Caki2 (cell line): Measurements from ENCODE around the gene TSPAN18. TPM values are rescaled to one million over a fixed set of nuclear protein-coding genes. Genes with fewer than 3 reads are reported as not detected.

Experiments
- DNase-seq: peaks from one replicate; pipeline ENCODE4 v3.0.0-alpha.2; 2015; ENCODE audit warnings: low read depth
- in situ Hi-C: cut with HindIII; loops from 2 replicates; pipeline ENCODE4 v1.10.0; 2016; ENCODE audit warnings: low sequenced_read_pairs, low pct_unique_long_range_greater_than_20kb, mixed read lengths
- total RNA-seq: library from RNA; depleted of rRNA; stranded (reverse); fragments of >200 nt; shearing (Covaris generic); gene quantifications from 2 replicates; pipeline ENCODE4 v1.2.3, GENCODE V29; 2014; ENCODE audit warnings: low replicate concordance

Gene TSPAN18
- total RNA-seq, 1 experiment from 2014 or later = not detected

DNA sequence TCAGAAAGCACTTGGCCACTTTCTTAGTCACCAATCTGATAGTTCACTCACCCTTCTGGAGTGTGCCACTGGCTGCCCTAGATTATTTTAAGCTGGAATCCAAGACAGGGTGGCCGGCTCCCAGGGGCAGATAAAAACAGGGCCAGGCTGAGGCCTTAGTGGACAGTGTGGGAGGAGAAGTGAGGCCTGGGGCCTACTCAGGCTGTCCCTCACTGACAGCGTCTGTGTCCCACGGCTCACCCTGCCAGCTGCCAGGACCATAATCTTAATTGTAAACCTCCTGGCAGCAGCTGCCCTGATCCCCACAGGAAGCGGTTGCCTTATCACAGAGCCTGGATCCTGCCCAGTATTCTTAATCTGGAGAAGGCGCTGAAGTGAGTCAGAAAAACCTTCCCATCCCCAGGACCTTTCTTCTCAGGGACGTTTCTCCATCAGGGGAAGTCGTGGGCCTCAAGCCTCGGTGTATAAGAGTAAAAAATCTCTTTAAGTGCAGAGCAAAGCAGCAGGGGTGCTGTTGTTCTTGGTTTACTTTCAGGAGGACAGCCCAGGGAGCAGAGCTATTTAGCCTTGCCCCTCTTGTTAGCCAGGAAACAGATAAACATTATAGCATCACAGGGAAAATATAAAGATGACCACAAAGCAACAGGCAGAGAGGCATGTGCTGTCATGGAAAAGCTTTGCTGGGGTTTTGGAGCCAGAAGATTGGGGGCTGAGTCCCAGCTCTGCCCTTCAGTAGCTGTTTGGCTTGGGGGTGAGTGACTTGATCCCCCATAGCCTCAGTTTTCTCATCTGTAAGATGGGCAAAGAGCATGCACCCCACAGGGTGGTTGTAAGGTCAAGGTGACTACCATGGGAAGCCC lies 39.6 kb downstream of the TSPAN18 start:
- DNase-seq = no peak
- in situ Hi-C loops = no loop called here

DNA sequence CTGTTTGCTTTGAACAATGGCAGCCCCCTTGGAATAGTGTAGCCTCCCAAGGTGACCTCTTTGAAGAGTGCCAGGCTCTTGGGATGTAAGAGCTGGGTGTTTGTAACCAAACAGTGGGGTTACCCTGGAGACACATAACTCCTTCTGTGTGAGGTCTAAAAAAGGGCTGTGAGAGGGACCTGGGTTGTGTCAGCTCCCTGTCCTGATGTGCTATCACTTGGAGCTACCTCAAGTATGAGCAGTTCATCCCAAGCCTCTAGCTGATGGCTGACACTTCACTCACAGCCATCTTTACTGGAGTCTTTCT lies 40.2 kb downstream of the TSPAN18 start:
- no peak for DNase-seq
- in situ Hi-C loops = no loop called here

DNA sequence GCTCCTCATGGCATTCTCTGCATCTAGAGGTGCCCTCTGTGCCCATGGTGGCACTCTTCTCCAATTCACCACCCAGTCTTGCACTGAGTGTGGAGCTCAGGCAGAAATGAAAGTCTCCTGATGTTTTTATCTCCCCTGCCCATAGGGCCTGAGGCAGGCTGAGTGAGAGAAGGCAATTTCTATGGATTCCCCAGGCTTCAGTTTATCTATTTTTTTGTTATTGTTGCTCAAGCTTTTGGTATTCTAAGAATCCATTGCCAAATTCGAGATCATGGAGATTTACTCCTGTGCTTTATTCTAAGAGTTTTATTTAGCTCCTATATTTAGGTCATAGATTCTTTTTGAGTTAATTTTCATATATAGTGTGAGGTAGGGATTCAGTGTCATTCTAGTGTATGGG lies 40.7 kb downstream of the TSPAN18 start:
- no peak for DNase-seq
- in situ Hi-C loops = no loop called here

DNA sequence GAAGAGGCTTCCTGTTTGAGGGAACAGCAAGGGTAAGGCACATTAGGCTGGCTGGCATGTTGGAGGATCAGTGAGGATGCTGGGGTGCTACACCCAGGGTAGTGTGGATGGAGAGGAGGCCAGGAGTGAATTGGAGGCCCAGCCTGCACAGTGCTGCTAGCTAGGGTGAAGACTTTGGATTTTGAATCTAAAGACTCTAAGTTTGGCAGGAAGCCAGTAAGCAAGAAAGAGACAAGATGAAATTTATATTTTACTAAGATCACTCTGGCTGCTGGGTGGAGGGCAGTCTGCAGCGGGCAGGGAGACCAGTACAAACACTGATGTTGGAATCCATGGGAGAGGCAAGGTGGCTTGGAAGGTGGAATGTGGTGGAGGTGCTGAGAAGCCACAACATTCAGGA lies 43.6 kb downstream of the TSPAN18 start:
- DNase-seq = no peak
- in situ Hi-C loops = no loop called here

DNA sequence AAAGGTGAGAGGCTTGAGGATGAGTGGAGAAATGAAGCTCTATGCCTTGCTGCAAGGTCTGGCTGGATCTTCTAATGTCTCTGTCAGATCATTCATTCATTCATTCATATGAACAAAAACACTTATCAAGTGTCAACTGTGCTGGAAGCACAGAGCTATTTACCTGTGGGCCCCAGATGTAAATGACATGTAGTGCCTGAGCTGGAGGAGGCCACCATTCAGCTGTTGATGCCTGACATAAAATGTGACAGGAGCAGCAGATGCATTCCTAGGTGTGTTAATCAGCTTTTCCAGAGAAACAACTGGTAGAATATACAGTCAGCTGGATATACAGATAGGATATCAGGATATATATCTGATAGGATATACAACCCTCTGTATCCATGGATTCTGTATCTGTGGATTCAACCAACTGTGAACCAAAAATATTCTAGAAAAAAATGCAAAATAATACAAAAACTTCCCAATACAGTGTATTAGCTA lies 44.5 kb downstream of the TSPAN18 start:
- DNase-seq = no peak
- in situ Hi-C loops = no loop called here

DNA sequence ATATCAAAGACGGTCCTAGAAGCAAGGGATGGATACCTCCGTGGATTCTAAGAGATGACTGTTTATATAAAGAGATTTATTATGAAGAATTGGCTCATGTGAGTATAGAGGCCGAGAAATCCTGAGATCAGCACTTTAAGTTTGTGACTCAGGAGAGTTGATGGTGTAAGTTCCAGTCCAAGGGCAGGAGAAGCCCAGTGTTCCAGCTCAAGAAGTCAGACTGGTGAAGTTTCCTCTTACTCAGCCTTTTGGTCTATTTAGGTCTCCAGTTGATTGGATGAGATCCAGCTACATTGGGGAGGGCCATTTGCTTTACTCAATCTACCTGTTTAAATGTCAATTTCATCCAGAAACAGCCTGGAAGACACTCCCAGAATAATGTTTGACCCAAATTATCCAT lies 45.1 kb downstream of the TSPAN18 start:
- in situ Hi-C loops = no loop called here

DNA sequence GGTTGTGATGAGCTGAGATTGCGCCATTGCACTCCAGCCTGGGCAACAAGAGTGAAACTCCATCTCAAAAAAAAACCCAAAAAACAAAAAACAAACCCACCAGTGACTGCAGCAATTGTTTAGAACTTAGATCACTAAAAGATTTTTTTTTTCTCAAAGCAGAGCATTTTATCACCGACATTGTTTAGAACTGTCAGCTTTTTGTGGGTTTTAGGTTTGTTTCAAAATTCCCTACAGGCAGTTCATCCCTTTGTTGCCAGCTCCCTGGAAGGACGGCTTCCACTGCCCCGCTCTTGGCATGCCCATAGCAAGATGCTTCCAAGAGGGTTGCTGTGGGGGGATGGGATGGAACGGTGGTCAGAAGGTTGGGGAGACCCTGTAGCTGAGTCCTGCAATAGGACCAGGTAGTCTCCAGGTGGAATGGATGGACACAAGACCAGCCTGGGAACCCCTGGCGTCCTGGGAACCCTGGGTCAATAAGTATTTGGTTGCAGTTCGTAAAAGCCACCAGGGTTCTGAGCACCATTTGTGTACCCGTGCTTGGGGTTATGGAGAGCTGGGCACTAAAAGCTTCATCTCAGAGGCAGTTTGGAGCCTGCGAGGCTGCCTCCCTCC lies 46.7 kb downstream of the TSPAN18 start:
- in situ Hi-C loops = no loop called here
- no peak for DNase-seq

More for the DNA sequence above, 45.1 kb downstream of the TSPAN18 start:
- DNase-seq = no peak

DNA sequence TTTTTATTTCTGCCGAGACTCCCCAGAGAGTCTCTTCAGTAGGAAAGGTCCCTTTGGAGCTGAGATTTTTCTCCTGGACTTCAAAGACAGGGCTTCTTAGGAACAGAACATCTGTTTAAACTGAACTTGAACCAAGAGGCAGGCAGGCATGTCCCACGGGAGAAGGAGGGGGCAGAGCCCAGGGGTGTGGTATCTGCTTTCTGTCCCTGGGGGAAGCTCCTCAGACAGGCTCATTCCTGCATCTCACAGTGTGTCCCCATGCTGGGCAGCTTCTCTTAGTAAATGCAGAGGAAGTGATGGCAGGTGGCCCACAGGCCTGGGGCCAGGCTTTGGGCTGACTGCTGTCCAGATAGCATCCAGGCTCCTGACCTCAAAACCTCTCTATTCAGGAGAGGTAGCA lies 47.3 kb downstream of the TSPAN18 start:
- no peak for DNase-seq
- in situ Hi-C loops = no loop called here

DNA sequence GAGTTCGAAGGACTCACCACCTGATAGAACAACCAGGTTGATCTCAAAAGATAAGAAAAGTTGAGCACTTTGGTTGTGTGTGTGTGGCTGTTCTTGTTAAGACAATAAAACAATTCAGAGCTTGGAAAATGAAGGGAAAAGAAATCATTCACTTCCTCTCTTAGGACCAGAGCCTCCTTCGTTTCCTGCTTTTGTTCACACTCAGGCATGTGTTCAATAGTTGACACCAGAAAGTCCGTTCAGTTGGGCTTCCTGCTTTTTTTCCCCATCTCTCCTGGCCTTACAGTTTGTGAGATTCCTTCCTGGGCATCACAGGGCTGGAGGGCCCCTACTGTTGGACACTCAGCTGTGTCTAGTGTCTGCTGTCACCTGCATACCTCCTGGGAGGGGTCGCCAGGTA lies 48.0 kb downstream of the TSPAN18 start:
- in situ Hi-C loops = no loop called here

DNA sequence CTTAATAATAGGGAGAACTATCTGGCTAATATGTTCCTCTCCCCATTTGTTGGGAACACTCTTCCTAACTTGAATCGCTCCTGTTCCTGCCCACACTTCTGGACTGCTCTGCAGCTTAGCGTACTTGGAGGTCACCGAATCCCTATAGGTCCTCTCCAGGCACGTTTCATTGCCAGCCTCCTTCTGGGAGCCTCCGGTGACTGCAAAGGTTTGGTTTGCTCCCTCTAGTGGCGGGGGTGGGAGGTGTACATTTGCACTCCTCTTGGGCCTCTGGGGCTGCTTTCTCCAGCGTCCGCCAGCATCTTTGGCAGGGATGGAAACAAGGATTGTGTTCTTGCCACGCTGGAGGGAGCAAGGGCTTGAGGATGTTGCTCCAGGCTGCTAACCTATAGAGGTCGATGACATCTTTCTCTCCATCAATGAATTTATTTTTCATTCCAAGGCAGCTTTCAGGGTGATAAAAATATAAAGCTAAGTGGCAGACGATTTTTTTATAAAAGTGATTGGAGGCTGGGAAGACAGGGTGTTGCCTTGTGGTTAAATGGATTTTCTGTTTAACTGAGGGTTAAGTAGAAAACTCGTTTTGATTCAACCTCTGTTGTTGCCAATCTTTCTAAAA lies 48.7 kb downstream of the TSPAN18 start:
- peak; percentile 10 for DNase-seq
- in situ Hi-C loops = no loop called here

More for the DNA sequence above, 48.0 kb downstream of the TSPAN18 start:
- DNase-seq = no peak

DNA sequence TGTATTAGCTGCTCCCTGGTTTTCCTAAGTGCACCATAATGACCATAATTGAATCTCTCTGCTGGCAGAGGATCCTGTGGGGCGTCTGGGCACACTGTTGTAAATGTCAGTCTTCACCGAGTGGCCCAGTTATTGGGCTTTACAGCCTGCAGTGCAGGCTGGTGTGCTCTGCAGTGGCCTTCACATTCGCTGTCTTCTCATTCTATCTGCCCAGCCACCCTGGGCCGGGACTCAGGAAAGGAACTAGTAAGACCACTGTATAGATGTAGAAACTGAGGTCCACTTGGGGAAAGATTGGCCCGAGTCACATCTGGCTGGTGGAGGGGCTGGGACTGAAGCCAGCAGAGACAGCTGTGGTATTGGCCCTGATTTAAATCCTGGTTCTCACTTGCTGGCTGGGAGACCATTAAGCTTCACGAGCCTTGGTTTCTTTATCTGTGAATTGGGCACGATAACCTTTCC lies 49.3 kb downstream of the TSPAN18 start:
- no peak for DNase-seq
- in situ Hi-C loops = no loop called here

DNA sequence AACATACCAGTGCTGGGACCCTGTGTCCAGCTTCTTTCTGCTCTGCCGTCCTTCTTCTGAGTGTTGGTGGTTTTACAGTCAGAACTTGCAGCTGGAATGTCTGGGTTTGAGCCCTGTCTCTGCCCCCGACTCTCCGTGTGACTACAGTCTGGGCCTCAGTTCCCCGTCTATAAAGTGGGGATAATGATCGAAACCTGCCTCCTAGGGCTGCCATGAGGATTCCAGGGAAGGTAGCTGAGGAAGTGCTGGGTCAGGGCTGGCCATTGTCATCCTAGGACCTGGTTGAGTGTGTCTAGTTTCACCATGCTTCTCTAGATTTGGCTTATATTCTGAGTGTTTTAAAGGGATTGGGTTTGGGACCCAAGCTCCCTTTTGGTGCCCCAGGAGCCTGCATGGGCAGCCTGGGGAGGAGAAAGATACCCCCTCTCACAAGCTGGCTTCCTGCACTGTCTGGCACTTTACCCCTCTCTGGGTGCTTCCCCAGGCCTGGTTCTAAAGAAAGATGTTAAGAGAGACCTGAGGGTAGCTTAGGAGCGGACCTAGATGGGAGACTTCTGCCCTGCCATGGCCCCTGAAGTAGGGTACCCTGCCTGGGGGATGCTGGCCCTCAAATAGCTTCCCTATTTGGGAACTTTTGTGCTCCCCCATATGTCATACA lies 49.9 kb downstream of the TSPAN18 start:
- no peak for DNase-seq
- in situ Hi-C loops = no loop called here

DNA sequence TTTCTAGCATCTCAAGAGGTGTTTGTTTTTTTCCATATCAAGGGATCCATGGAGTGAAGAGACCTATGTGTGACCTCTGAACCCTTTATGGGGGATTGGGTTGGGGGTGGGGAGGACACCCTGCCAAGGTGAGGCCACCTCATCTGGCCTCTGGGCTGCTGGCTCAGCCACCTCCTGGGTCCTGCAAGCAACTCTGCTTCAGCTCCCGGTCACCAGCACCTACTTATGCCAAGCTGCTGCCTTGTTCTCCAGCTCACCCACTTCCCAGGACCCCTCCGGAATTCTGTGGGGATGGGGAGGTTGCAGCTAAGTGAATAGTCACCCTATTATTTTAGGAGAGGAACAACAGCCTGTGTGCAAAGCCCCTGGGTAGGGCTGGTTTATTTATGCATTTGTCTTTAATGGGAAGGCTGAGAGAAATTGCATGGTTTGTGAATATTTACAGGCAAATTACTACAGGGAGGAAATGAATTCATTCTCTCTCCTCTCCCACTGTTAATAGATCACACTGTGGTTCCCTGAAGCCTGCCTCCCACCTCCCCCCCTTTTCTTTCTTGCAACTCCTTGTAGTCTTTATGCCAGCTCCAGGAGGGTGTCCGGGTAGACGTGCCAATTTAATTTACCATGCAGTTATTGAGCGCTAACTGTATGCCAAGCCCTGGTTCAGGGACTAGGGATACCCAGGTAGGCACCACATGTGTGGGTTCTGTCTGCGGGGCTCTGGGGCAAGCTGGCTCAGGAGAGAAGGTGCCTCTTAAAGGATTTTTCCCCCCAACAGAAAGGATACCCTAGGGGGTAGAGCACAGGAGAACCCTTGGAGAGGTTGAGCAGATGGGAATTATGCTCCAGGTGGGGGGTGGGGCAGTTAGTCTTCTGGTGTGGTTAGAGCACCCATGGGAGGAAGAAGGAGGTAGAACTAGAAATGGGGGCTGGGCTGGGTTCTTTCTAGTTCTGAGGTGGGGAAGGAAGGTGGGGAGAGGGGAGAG lies 50.7 kb downstream of the TSPAN18 start:
- in situ Hi-C loops = no loop called here
- DNase-seq = no peak

DNA sequence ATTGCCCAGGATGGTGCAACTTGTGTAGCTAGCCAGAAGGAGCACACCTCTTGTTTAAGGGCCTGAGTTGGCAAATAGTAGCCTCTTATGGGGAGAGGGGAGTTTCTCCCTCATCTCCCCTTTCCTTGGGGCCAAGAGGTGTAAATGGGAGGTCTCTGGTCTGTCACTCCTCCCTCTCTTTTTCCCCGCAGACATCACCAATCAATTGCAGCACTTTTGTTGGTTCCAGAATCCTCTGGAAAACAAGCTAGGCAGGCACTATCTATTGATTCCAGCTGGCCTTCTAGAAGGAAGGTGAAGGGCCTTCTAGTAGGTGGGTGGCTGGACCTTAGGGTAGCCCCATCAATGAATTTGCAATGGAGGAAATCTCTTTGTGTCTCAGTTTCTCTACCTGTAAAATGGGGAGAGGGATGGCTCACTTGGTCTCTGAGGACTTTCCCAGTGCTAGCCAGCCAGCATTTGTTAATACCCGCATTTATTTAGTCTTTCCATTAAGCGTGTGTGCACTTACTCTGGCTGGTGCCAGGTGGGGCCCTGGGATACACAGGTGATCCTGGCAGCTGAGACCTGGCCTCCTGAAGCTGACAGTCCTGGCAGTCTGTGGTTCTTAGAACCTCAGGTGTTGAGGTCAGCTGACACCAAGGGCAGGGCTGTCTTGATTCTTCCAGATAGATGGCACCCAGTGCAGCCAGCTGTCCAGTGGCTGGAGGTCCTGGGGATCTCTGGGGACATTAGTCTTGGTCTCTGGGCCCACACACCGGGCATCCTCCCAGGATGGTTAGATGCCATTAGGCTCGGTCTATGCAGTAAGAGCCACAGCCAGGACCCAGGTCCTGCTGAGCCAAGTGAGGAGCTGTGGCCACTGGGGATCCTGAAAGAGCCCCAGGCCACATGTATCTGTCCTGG lies 51.7 kb downstream of the TSPAN18 start:
- in situ Hi-C loops = no loop called here
- DNase-seq = no peak

DNA sequence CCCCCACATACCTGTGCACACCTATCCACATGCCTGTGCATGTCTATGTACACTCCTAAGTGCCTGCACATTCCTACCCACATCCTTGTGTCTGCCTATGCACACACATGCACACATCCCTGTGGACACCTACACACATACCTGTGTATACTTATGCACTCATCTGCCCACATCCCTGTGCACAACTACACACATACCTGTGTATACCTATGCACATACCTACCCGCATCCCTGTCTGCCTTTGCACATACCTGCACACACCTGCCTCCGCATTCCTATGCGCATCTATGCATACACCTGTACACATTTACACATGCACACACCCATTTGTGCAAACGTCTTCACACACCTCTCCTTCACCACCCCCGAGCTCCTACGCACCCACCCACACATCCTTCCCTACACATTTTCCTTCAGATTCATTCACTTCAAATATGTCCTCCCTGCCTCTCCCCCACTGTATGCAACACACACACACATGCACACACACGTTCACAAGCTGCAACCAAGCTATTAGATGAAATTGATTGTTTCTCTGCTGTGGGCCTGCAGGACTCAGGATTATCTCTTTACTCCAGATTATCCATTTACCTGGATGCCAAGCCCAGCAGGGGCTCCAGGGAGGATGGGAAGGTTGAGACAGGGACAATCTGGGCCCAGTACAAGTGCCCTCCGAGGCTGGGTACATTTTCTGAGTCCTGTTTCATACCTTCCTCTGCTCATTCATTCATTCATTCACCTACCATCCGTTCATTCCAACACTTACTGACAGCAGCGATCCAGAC lies 53.2 kb downstream of the TSPAN18 start:
- in situ Hi-C loops = no loop called here
- no peak for DNase-seq

DNA sequence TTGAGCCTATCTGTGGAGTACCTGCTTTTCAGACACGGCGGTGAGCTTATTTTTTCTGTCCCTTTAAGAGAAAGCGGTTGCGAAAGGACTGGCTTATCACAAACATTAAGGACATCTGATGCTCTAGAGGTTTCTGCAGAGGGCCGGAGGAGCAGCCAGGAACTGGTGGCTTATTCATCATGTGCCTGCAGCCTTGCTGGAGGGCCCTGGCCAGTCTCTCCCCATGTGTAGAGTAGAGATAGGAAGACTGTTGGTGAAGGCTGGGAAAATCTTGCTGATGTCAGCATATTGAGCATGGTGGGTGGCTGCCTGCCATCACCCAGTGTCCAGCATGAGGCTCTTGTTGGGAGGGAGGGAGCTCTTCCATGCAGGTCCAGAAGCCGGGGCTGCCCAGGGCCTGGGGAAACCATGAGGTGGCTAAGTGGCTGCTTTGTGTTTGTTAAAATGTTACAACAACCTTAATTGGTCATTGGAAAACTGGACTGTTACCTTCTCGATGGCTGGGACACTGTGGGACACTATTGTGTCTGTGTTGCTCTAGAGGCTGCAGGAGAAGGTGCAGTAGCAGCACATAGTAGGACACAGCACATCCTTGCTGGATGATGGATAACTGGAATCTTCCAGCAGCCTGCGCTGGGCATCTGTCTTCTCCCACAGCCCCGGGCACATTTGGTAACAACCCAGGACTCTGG lies 54.3 kb downstream of the TSPAN18 start:
- DNase-seq = no peak
- in situ Hi-C loops = no loop called here
